ENCODE results near the gene SLC17A8.

Gene SLC17A8

DNA sequence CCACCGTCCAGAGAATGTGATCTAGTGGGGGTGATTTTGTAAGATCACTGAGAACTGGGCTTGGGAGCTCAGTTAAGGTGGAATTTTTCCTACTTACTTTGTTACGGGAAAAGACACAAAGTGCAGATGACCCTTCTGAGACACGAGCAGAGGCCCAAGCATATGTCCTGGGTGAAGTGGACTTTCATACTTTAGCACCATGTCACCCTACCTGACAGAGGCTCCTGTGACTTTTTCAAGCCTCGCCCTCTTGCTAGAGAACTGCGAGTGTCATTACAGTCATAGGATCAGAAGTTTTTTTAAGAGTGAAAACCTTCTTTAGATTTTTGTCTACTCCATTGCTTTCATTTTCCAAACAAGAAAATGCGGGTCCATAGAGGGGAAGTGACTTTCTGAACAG lies 56.1 kb downstream of the SLC17A8 start (continued):
- TF ChIP-seq, protein P1, sequence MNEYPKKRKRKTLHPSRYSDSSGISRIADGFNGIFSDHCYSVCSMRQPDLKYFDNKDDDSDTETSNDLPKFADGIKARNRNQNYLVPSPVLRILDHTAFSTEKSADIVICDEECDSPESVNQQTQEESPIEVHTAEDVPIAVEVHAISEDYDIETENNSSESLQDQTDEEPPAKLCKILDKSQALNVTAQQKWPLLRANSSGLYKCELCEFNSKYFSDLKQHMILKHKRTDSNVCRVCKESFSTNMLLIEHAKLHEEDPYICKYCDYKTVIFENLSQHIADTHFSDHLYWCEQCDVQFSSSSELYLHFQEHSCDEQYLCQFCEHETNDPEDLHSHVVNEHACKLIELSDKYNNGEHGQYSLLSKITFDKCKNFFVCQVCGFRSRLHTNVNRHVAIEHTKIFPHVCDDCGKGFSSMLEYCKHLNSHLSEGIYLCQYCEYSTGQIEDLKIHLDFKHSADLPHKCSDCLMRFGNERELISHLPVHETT (tag by site-specific recombination; IDR thresholded peaks at IDR 0.05): no peak

DNA sequence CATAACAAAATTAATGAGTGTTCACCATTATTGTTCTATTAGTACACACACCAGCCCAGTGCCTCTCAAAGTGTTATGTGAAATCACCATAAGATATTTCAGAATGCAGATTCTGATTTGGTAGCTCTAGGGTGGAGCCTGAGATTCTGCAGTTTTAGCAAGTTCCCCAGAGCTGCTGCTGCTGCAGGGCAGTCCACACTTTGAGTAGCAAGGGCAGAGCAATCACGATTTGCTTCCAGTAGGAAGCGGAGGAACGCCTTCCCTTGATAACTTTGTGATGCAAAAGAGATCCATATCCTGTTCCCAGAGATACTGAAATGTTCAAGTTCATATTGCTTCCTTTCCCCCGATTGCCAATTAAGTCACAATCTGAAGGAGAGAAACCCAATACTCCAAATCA lies 57.9 kb downstream of the SLC17A8 start:
- Histone ChIP-seq H3K36me3 (ENCODE audit: control insufficient read depth in 2 of 2, insufficient read depth in 1 of 2, low read length in 2 of 2) (no peaks in the 10 kb centered on the region), H3K9me3 (ENCODE audit: control insufficient read depth, insufficient read depth, low read depth, low read length) (no peaks in the 10 kb centered on the region), H3K4me3 (ENCODE audit: low read depth, low read length) (no peak overlapping the region), H3K27ac (ENCODE audit: extremely low read depth, low read depth, low read length) (no peak overlapping the region), H3K4me1 (ENCODE audit: control insufficient read depth, insufficient read depth, low read length) (no peaks in the 10 kb centered on the region)
- no peak for TF ChIP-seq GLIS1 (tag by site-specific recombination; IDR thresholded peaks at IDR 0.05)
- no peak for TF ChIP-seq ZNF404 (tag by site-specific recombination; IDR thresholded peaks at IDR 0.05)
- no peak for TF ChIP-seq ZNF302 (tag by site-specific recombination; IDR thresholded peaks at IDR 0.05; ENCODE audit: low read depth)
- TF ChIP-seq, protein P2, sequence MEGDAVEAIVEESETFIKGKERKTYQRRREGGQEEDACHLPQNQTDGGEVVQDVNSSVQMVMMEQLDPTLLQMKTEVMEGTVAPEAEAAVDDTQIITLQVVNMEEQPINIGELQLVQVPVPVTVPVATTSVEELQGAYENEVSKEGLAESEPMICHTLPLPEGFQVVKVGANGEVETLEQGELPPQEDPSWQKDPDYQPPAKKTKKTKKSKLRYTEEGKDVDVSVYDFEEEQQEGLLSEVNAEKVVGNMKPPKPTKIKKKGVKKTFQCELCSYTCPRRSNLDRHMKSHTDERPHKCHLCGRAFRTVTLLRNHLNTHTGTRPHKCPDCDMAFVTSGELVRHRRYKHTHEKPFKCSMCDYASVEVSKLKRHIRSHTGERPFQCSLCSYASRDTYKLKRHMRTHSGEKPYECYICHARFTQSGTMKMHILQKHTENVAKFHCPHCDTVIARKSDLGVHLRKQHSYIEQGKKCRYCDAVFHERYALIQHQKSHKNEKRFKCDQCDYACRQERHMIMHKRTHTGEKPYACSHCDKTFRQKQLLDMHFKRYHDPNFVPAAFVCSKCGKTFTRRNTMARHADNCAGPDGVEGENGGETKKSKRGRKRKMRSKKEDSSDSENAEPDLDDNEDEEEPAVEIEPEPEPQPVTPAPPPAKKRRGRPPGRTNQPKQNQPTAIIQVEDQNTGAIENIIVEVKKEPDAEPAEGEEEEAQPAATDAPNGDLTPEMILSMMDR (tag by site-specific recombination; IDR thresholded peaks at IDR 0.05): no peak
- no peak for TF ChIP-seq GLI4 (tag by site-specific recombination; IDR thresholded peaks at IDR 0.05)
- ChIA-PET CTCF (interaction anchor here (0.7 to 1.4 kb wide), 3 partner anchors 10 to 411 kb away, joined by 4 to 13 read pairs (median 4); no protein-coding TSS in a partner anchor), POLR2A (no interaction called here)

DNA sequence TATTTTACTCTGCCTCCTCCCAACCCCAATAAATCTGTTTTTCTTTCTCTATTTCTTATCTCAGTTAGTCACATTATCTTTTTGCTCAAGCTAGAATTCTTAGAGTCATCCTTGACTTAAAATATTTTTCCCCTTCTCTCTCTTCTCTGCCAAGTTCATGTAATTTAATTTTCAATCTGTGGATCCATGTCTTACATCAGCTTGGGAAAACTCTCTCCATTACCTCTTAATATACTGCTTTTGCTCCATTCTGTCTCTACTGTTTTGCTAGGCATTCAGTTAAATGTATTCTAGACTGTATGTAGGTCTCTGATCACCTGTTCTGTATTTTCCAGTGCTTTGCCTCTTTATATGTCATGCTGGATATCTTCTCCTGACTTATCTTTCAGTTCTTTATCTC lies 65.8 kb downstream of the SLC17A8 start:
- POLR2A ChIA-PET: no interaction called here
- CTCF ChIA-PET: interaction anchor here (0.5 to 0.7 kb wide), 2 partner anchors 1380 to 1423 kb away, joined by 3 read pairs; no protein-coding TSS in a partner anchor

DNA sequence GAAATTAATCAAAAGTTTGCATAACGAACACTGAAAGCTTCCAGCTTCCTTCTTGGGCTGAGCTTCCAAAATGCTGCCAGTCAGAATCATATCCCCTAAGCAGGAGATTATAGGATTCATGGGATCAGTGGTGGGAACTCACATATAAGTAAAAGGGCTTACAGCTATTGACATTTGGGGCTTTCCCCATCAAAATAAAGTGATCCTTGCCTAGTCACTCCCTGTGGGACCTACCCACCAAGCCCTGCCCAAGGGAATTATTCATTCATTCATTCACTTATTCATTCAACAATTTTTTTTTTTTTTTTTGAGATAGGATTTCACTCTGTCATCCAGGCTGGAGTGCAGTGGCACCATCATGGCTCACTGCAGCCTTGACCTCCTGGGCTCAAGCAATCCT lies 69.3 kb downstream of the SLC17A8 start:
- no peaks in the 10 kb centered on the region for H3K4me1 ChIP-seq (ENCODE audit: control insufficient read depth, insufficient read depth, low read length)
- H3K27ac ChIP-seq (ENCODE audit: extremely low read depth, low read depth, low read length): no peak overlapping the region
- ChIA-PET CTCF (interaction anchor here (2.5 kb wide), 1 partner anchor 22 kb away, joined by 15 read pairs; no protein-coding TSS in a partner anchor), POLR2A (no interaction called here)
- no peaks in the 10 kb centered on the region for H3K9me3 ChIP-seq (ENCODE audit: control insufficient read depth, insufficient read depth, low read depth, low read length)
- no peak overlapping the region for H3K4me3 ChIP-seq (ENCODE audit: low read depth, low read length)
- no peaks in the 10 kb centered on the region for H3K36me3 ChIP-seq (ENCODE audit: control insufficient read depth in 2 of 2, insufficient read depth in 1 of 2, low read length in 2 of 2)
- TF ChIP-seq SCRT2 (tag by site-specific recombination; IDR thresholded peaks at IDR 0.05) (no peak), ZNF626 (tag by site-specific recombination; IDR thresholded peaks at IDR 0.05) (no peak), SCRT1 (tag by site-specific recombination; IDR thresholded peaks at IDR 0.05; ENCODE audit: borderline replicate concordance) (no peak), ZNF394 (tag by site-specific recombination; IDR thresholded peaks at IDR 0.05; ENCODE audit: borderline replicate concordance) (no peak), ZNF2 (tag by site-specific recombination; IDR thresholded peaks at IDR 0.05) (no peak)
- TF ChIP-seq, protein P3, sequence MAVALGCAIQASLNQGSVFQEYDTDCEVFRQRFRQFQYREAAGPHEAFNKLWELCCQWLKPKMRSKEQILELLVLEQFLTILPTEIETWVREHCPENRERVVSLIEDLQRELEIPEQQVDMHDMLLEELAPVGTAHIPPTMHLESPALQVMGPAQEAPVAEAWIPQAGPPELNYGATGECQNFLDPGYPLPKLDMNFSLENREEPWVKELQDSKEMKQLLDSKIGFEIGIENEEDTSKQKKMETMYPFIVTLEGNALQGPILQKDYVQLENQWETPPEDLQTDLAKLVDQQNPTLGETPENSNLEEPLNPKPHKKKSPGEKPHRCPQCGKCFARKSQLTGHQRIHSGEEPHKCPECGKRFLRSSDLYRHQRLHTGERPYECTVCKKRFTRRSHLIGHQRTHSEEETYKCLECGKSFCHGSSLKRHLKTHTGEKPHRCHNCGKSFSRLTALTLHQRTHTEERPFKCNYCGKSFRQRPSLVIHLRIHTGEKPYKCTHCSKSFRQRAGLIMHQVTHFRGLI (tag by site-specific recombination; IDR thresholded peaks at IDR 0.05): no peak
- TF ChIP-seq, protein P4, sequence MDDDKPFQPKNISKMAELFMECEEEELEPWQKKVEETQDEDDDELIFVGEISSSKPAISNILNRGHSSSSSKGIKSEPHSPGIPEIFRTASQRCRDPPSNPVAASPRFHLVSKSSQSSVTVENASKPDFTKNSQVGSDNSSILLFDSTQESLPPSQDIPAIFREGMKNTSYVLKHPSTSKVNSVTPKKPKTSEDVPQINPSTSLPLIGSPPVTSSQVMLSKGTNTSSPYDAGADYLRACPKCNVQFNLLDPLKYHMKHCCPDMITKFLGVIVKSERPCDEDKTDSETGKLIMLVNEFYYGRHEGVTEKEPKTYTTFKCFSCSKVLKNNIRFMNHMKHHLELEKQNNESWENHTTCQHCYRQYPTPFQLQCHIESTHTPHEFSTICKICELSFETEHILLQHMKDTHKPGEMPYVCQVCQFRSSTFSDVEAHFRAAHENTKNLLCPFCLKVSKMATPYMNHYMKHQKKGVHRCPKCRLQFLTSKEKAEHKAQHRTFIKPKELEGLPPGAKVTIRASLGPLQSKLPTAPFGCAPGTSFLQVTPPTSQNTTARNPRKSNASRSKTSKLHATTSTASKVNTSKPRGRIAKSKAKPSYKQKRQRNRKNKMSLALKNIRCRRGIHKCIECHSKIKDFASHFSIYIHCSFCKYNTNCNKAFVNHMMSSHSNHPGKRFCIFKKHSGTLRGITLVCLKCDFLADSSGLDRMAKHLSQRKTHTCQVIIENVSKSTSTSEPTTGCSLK (tag by site-specific recombination; IDR thresholded peaks at IDR 0.05): no peak
- TF ChIP-seq, protein P5, sequence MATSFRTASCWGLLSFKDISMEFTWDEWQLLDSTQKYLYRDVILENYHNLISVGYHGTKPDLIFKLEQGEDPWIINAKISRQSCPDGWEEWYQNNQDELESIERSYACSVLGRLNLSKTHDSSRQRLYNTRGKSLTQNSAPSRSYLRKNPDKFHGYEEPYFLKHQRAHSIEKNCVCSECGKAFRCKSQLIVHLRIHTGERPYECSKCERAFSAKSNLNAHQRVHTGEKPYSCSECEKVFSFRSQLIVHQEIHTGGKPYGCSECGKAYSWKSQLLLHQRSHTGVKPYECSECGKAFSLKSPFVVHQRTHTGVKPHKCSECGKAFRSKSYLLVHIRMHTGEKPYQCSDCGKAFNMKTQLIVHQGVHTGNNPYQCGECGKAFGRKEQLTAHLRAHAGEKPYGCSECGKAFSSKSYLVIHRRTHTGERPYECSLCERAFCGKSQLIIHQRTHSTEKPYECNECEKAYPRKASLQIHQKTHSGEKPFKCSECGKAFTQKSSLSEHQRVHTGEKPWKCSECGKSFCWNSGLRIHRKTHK (tag by site-specific recombination; IDR thresholded peaks at IDR 0.05): no peak

More for the DNA sequence above, 65.8 kb downstream of the SLC17A8 start:
- H3K27ac ChIP-seq (ENCODE audit: extremely low read depth, low read depth, low read length): no peak overlapping the region
- no peak overlapping the region for H3K4me3 ChIP-seq (ENCODE audit: low read depth, low read length)
- no peak for TF ChIP-seq RBAK (tag by site-specific recombination; IDR thresholded peaks at IDR 0.05)
- TF ChIP-seq, protein P6, sequence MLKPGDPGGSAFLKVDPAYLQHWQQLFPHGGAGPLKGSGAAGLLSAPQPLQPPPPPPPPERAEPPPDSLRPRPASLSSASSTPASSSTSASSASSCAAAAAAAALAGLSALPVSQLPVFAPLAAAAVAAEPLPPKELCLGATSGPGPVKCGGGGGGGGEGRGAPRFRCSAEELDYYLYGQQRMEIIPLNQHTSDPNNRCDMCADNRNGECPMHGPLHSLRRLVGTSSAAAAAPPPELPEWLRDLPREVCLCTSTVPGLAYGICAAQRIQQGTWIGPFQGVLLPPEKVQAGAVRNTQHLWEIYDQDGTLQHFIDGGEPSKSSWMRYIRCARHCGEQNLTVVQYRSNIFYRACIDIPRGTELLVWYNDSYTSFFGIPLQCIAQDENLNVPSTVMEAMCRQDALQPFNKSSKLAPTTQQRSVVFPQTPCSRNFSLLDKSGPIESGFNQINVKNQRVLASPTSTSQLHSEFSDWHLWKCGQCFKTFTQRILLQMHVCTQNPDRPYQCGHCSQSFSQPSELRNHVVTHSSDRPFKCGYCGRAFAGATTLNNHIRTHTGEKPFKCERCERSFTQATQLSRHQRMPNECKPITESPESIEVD (tag by site-specific recombination; IDR thresholded peaks at IDR 0.05): no peak
- TF ChIP-seq ZBTB21 (tag by site-specific recombination; IDR thresholded peaks at IDR 0.05): no peak
- TF ChIP-seq ZFP3 (tag by site-specific recombination; IDR thresholded peaks at IDR 0.05; ENCODE audit: low read depth): no peak
- no peak for TF ChIP-seq ZNF596 (tag by site-specific recombination; IDR thresholded peaks at IDR 0.05)
- no peak for TF ChIP-seq ZNF133 (tag by site-specific recombination; IDR thresholded peaks at IDR 0.05)
- TF ChIP-seq ZNF558 (tag by site-specific recombination; IDR thresholded peaks at IDR 0.05): peak; percentile 99
- no peaks in the 10 kb centered on the region for H3K36me3 ChIP-seq (ENCODE audit: control insufficient read depth in 2 of 2, insufficient read depth in 1 of 2, low read length in 2 of 2)
- H3K4me1 ChIP-seq (ENCODE audit: control insufficient read depth, insufficient read depth, low read length): no peaks in the 10 kb centered on the region
- H3K9me3 ChIP-seq (ENCODE audit: control insufficient read depth, insufficient read depth, low read depth, low read length): no peaks in the 10 kb centered on the region
